T47D (cell line): ENCODE measurements around the gene CFAP57.

Experiments
- DNase-seq, 2 experiments: peaks; one replicate each; pipeline versions ENCODE4 v3.0.0 to v3.0.0-alpha.2; 2011 to 2012; ENCODE audit warnings: low read depth in 1 of 2, low spot score in 1 of 2
- JUND ChIP-seq: IDR thresholded peaks from 2 replicates; pipeline ENCODE4 v1.6.1; 2012; ENCODE audit warnings: low read depth
- in situ Hi-C: cut with HindIII; loops from 2 replicates; pipeline ENCODE4 v1.10.0; 2016; ENCODE audit warnings: low sequenced_read_pairs, low pct_unique_long_range_greater_than_20kb

CFAP57 gene

DNA sequence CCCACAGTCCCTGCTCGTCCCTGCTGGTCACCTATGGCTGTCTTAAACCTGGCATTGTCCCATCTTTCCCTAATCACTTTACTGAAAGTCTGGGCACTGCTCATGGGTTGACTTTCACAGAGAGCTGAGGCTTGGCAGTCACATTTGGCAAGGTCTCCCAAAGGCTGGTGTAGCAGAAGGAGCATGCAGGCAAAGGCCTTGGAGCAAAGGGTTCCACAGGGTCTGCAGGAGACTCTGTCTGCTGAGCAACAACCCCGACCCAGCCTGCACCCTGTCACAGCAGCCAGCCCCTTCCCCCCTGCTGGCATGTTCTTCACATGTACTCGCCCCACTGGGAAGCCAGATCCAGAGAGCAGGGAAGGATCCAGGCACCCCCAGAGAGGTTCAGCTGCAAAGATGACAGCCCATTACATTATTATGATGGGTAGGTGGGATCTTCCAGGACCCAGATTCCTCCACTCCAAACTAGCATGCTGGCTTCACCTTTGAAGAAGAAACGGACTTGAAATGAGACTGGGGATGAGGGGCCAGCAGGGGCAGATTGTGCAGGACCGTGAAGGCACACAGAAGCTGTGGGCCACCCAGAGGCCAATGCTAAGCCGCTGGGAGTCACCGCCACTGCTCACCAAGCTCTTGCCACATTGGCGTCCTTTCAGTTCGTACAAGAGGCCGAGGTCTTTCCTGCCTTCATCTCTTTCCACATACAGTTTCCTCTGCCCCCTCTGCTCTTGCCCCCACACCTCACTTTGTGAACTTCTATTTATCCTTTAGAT lies 83.5 kb downstream of the CFAP57 start:
- DNase-seq: no peak
- in situ Hi-C loops: no loop called here
- TF ChIP-seq JUND: no peak

DNA sequence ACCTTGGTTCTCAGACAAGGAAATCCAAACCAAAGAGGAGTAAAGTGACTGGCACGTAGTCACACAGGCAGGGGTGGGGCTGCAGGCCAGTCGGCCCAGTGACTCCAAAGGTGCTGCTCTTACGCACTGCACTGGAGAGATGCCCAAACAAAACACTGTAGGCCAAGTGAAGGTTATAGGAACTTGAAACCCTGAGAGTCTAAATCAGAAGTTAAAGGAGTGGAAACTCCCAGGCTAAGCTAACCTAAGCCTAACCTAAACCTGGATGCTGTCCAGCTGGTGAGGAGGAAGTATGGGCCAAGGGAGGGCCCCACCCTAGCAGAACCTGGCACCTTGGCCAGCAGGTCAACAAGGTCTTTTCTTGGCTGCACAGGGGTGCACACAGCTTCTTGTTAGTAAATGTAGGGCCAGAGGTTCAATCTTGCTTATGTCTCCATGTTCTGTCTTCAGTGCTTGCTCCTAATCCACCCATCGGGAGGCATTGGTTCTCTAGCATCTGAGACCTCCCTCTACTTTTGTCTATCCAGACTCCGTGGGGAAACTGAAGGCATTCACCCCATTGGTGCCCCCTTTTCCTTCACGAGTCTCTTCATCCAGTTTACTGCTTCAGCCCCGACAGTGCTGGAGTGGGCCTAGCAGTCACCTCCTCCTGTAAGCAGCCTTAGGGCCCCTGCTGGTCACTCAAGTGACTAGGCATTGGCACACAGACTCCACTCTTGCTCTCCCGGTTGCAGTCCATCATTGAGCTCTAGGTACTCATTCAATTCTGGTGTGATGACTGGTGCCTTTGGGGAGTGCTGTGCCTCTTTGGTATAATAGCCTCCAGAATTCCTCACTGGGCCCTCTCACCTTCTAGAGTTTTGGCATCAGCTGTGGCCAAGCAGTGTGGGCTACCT lies 84.8 kb downstream of the CFAP57 start:
- in situ Hi-C loops: no loop called here
- no peak for DNase-seq
- no peak for TF ChIP-seq JUND

DNA sequence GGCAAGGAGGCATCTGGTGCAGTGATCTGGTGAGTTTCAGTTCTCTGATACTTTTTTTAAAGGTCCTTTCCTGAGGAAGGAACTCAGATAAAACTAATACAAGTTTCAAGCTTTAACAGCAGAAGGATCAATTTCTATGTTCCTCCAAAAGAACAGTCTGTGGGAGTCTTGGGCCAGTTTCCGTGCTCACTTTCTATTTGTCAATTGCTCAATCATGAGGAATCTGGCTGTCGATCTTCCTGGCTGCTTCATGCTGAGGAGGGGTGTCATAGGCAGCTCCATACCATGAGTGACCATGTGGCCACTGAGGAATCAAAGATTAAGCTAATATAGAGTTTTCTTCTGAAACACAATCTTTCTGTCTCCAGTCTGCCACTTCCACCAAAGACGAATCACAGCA lies 86.2 kb downstream of the CFAP57 start:
- no peak for DNase-seq
- in situ Hi-C loops: no loop called here
- TF ChIP-seq JUND: no peak

DNA sequence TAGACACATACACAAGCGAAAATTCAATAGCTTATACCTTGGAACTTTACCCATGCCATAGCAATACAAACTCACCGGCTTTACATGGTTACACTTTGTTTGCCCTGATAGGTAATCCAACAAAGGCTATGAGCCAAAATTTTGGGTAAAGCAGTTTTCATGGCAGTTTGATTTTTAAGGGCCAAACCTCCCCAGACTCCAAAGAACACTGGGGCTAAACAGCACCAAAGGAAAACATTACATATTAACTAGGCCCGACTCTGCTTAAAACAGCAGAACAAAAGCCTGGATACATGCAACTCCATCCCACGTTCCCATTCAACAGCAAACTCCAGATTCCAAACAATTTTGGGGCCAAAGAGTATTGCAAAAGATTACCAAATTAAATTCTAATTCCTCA lies 93.3 kb downstream of the CFAP57 start:
- in situ Hi-C loops: no loop called here

DNA sequence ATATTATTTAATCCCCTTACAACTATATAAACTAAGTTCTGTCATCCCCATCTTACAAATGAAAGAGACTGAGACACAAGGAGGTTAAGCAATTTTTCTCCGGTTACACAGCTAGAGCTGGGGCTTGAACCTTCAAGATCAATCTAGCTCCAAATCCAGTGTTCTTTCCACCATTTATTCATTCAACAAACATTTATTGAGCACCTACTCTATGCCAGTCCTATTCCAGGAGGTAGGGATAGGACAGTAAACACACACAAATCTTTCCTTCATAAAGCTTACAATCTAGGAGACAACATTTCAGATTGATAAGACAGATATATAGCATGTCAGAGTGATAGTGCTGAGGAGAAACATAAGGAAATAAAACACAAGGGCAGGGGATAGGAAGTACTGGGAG lies 94.8 kb downstream of the CFAP57 start:
- in situ Hi-C loops: no loop called here
- TF ChIP-seq JUND: no peak
- DNase-seq: no peak

More for the DNA sequence above, 93.3 kb downstream of the CFAP57 start:
- DNase-seq: no peak
- no peak for TF ChIP-seq JUND

DNA sequence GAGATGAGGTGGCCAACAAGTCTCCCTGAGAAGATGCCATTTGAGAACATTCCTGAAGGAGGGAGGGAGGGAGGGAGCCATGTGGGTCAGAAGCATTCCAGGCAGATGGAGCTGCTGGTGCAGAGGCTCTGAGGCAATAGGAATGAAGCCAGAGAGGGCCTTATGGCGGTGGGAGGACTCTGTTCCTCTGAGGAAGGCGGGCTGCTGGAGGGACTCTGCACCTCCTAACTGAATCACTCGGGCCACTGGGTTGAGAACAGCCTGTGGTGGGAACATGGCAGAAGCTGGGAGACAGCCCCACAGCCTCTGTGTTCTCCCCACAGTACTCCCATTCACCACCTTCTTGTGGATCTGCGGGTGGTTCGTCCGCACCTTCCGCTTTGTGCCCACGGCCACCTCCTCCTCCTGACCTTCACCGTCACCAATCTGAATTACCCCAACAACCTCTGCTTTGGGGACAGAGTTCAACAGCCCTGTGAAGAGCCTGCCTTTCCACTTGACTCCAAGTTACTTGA lies 95.2 kb downstream of the CFAP57 start:
- TF ChIP-seq JUND: no peak
- in situ Hi-C loops: no loop called here
- DNase-seq: peak in 1 of 2 experiments; percentile 29

DNA sequence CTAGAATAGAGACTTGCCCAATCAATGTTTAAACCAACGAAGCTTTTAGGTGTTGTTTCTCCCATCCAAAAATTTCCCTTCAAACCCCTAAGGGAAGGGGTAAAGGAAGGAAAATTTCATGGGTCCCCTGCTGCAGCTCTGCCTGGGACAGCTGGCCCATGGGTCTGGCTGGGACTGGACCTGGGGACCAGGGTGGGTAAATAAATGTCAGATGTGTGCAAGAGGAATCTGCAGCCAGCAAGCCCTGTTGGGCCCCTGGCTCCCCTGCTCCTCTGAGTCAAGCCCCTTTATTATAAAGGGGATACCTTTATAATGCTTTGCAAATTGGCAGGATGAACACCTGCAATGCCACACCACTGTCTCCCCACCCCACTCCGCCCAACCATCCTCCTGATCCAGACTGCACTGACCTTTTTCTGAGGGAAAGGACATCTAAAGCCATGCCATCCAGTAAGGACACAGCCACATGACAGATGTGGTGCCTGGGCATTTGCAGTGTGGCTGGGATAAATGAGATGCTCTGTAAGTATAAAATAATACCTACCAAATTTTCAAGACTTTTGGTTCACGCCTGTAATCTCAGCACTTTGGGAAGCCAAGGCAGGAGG lies 95.8 kb downstream of the CFAP57 start:
- TF ChIP-seq JUND: no peak
- no peak for DNase-seq
- in situ Hi-C loops: no loop called here

DNA sequence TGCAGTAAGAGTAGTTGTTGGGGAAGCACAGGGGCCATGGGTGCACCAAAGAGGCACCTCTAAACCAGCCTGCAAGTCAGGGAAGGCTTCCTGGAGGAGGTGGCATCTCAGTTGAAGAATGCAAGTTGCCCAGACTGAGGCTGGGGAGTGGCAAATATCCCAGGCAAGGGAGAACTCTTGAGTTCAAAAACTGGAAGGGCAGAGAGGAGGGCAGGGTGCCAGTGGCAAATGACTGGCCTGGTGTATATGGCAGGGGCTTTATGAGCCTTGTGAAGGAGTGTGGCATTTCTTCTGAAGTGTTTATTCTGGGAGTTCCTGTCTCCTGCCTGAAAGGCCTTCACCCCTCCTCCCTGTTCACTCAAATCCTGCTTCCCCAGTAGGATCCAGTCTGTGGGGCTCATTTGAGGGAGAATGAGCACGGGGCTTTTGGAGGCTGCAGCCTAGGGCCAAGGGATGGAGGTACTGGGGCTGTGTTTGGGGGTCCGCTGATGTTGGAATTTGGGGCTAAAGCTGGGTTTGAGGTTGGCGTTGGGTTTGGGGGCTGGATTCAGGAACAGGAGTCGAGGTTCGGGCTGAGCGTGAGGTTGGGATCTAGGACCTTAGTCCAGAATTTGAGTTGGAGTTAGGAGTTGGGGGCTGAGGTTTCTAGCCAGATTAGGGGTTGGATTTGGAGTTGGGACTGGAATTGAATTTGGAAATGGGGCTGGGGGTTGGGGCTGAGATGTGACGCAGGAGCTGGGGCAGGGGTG lies 97.7 kb downstream of the CFAP57 start, which contains the start of gene TMEM125:
TMEM125 (plus strand) TSS at position 357 of the 749 bp plus-strand sequence. CDS start 2,740 bp downstream, outside the sequence.
- peak in 1 of 2 experiments; percentile 62 for DNase-seq
- in situ Hi-C loops: no loop called here
- no peak for TF ChIP-seq JUND

DNA sequence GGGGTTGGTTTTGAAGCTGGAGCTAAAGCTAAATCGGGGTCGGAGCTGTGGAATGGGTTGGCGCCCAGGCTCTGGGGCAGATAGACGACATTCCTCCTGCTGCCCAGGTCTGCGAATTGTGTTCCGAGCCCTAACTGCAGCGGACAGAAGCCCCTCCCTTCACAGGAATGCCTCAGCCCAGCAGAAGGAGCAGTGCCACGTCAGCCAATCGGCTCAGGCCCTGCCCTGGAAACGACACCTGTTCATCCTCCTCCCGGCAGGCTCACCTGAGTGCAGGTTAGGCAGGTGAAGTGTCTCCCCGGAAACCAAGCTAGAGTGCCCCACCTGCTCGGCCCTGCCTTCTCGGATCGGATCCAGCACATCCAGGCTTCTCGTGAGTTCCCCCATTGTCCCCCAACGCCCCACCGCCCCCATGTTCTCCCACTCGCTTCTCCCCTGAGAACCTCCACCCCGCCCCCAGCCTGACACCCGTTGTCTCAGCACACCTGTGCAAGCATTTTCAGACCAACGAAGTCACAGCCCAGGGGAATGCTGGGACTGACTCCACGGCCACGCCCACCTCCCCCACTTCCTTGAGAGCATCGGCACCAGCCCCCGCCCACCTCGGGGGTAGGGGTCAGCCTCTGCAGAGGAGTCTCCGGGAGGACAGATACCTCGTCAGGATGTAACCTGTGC lies 98.4 kb downstream of the CFAP57 start:
- no peak for TF ChIP-seq JUND
- peak; percentile 94 to 96 for DNase-seq
- in situ Hi-C loops: no loop called here

DNA sequence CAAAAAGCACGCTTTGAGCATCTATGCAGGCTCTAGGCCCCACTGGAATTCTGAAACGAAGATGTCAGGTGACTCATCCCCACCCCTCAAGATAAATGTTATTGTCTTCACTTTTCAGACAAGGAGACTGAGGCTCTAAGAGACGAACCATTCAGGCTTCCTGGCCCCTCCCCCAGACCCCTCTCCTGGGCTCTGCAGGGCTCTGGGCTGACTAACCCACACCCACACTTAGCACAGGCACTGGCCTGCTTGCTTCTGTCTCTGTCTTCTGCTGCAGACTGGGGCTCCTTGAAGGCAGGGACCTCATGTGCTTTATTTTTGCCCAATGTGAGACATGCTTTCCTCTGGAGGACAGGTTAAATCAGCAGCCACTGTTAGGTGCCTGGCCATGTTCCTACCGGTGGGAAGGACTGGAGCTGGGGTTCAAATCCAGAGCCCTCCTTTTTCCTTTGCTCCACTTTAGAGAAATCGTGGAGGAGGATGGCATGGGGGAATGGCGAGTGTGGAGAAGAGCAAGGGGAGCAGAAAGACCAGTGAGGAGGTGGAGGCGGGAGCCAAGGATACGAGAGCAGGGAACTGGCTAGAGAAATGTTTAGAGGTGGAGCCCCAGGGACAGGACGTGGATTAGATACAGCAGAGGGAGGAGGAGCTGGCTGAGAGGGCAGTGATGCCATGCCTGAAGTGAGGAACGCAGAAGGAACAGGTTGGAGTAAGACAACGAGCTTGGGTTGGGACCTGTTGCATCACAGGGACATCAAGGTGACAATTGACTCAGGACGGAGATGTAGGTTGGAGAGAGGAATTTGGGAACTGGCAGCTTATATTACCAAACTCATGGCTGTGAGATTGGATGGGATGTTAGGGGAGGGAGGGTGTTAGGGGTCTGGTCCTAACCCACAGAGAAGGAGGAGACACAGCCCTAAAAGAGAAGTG lies 99.3 kb downstream of the CFAP57 start:
- in situ Hi-C loops: no loop called here
- no peak for DNase-seq

More for the DNA sequence above, 99.3 kb downstream of the CFAP57 start:
- no peak for TF ChIP-seq JUND
